GM12878 (cell line): Measurements from ENCODE around the gene TRAM1L1. TPM values are rescaled to one million over a fixed set of nuclear protein-coding genes. Genes with fewer than 3 reads are reported as not detected.

Experiments used
- ATAC-seq: fragments of 200-7000 bp; cut with Tn5 transposase; 3 replicates; pipeline ENCODE4 v1.9.1; 2020; ENCODE audit warnings: mild to moderate bottlenecking, moderate library complexity
- BruUV-seq: library from RNA; stranded (reverse); fragments of 400-500 nt; replicated peaks from 2 replicates; lab custom pipeline; 2021; lab: Mats Ljungman, UMichigan
- CTCF ChIA-PET: fragments of 300-600 bp; sonication (Branson Sonifier 250); formaldehyde crosslinking; extraction: SDS; loops from one replicate; lab custom pipeline; 2021; ENCODE audit warnings: inconsistent platforms; lab: Yijun Ruan, JAX
- POLR2A ChIA-PET: fragments of 350-600 bp; formaldehyde crosslinking; extraction: SDS; loops from one replicate; lab custom pipeline; 2021; ENCODE audit warnings: inconsistent platforms; lab: Charles Lee
- RAD21 ChIA-PET: fragments of 300-600 bp; sonication (Branson Sonifier 250); formaldehyde crosslinking; loops from one replicate; lab custom pipeline; 2023; ENCODE audit warnings: antibody characterized with exemption; ENCODE audit not compliant: unreplicated experiment; lab: Charles Lee
- SMC1A ChIA-PET: fragments of 300-600 bp; sonication (Branson Sonifier 250); formaldehyde crosslinking; loops from one replicate; lab custom pipeline; 2023; ENCODE audit not compliant: unreplicated experiment, uncharacterized antibody; lab: Charles Lee
- DNase-seq: peaks from one replicate; pipeline ENCODE4 v3.0.0-alpha.2; 2011; ENCODE audit warnings: low read depth, low spot score
- FAIRE-seq: peaks from 3 replicates; lab custom pipeline; 2011; peaks lifted over from hg19 to GRCh38; lab: Jason Lieb, UNC
- H2AFZ ChIP-seq: 2 replicates; pipeline ENCODE4 v1.6.0; 2011; ENCODE audit warnings: low read depth, low read length, control low read depth; ENCODE audit not compliant: control insufficient read depth
- H3K27ac ChIP-seq: 2 replicates; pipeline ENCODE4 v1.5.1; 2011; ENCODE audit warnings: control low read depth; ENCODE audit not compliant: control insufficient read depth, insufficient read depth
- H3K27me3 ChIP-seq, 2 experiments: replicated peaks in 1 of 2; 2 replicates each; pipeline versions ENCODE4 v1.6.0 to v1.6.1; 2011; ENCODE audit warnings: low read length in 1 of 2; ENCODE audit not compliant: control insufficient read depth in 2 of 2, insufficient read depth in 2 of 2
- H3K36me3 ChIP-seq, 2 experiments: 2 replicates each; pipeline ENCODE4 v1.5.1; 2011; ENCODE audit warnings: low read length in 1 of 2; ENCODE audit not compliant: control insufficient read depth in 2 of 2, insufficient read depth in 2 of 2
- H3K4me1 ChIP-seq: 2 replicates; pipeline ENCODE4 v1.6.1; 2011; ENCODE audit warnings: mild to moderate bottlenecking, low read length, moderate library complexity, mixed read lengths; ENCODE audit not compliant: control insufficient read depth, insufficient read depth
- H3K4me2 ChIP-seq: 2 replicates; pipeline ENCODE4 v1.6.0; 2011; ENCODE audit warnings: control low read depth; ENCODE audit not compliant: control insufficient read depth, insufficient read depth
- H3K4me3 ChIP-seq: fragments of 200-600 bp; sonication (generic); 2 replicates; pipeline ENCODE4 v1.5.1; 2016
- H3K79me2 ChIP-seq: 2 replicates; pipeline ENCODE4 v1.6.0; 2011; ENCODE audit warnings: low read length; ENCODE audit not compliant: control insufficient read depth, insufficient read depth
- H3K9ac ChIP-seq: 2 replicates; pipeline ENCODE4 v1.8.0; 2011; ENCODE audit warnings: low read length, control low read depth, mixed read lengths; ENCODE audit not compliant: control insufficient read depth, insufficient read depth
- H3K9me3 ChIP-seq: replicated peaks from 3 replicates; pipeline ENCODE4 v1.5.1; 2011; ENCODE audit warnings: mild to moderate bottlenecking, low read length; ENCODE audit not compliant: control insufficient read depth, insufficient read depth
- H4K20me1 ChIP-seq: 2 replicates; pipeline ENCODE4 v1.6.0; 2011; ENCODE audit not compliant: control insufficient read depth, insufficient read depth
- BRCA1 ChIP-seq: IDR thresholded peaks from 2 replicates; pipeline ENCODE4 v1.6.1; 2011; ENCODE audit warnings: low read depth, low read length, improper control_type of control experiment
- CHD2 ChIP-seq: IDR thresholded peaks from 2 replicates; pipeline ENCODE4 v1.6.1; 2011; ENCODE audit warnings: low read depth, low read length, improper control_type of control experiment, borderline replicate concordance
- CUX1 ChIP-seq: IDR thresholded peaks from 2 replicates; pipeline ENCODE4 v1.6.1; 2012; ENCODE audit warnings: improper control_type of control experiment, low read depth, low read length; ENCODE audit not compliant: insufficient replicate concordance
- IRF5 ChIP-seq: fragments of 450-650 bp; IDR thresholded peaks from 2 replicates; pipeline ENCODE4 v1.6.1; 2017; ENCODE audit warnings: borderline replicate concordance
- LARP7 ChIP-seq: fragments of 450-650 bp; IDR thresholded peaks from 2 replicates; pipeline ENCODE4 v1.6.1; 2017; ENCODE audit warnings: mild to moderate bottlenecking
- MXI1 ChIP-seq: fragments of 150-350 bp; IDR thresholded peaks from 2 replicates; pipeline ENCODE4 v1.6.1; 2011; ENCODE audit warnings: low read depth, mild to moderate bottlenecking, inconsistent platforms, low read length, improper control_type of control experiment
- MYB ChIP-seq: fragments of 150-350 bp; IDR thresholded peaks from 2 replicates; pipeline ENCODE4 v1.6.1; 2014; ENCODE audit warnings: mild to moderate bottlenecking, low read depth, low read length, borderline replicate concordance
- NKRF ChIP-seq: fragments of 450-650 bp; conservative IDR thresholded peaks from 2 replicates; pipeline ENCODE4 v1.6.1; 2017; ENCODE audit warnings: mild to moderate bottlenecking, moderate library complexity
- NR2F1 ChIP-seq: fragments of 450-650 bp; conservative IDR thresholded peaks from 2 replicates; pipeline ENCODE4 v1.6.1; 2017; ENCODE audit warnings: mild to moderate bottlenecking
- RELA ChIP-seq: fragments of 450-650 bp; IDR thresholded peaks from 2 replicates; pipeline ENCODE4 v1.8.0; 2014; ENCODE audit warnings: borderline replicate concordance; ENCODE audit not compliant: partially characterized antibody
- WGBS: methylation state at CpG from one replicate; pipeline ENCODE4 v1.1.6; 2016; ENCODE audit warnings: low lambda C conversion rate; ENCODE audit not compliant: insufficient replicate concordance, insufficient coverage; ENCODE audit errors: missing lambda C conversion rate; 5-methylcytosine and 5-hydroxymethylcytosine counted together
- in situ Hi-C: fragments of 300-500 bp; cut with MboI; formaldehyde crosslinking; loops from 9 replicates; pipeline ENCODE4 v1.14.3; 2018; ENCODE audit warnings: mixed read lengths
- intact Hi-C: fragments of 100-400 bp; cut with micrococcal nuclease; formaldehyde crosslinking; loops from one replicate; pipeline ENCODE4 v1.14.2; 2022; ENCODE audit not compliant: unreplicated experiment
- polyA plus RNA-seq, 11 experiments: library from polyadenylated mRNA; depleted of rRNA in 4 of 11; unstranded in 6 of 11; stranded (reverse) in 5 of 11; fragments of >200 nt; fragmentation: Nextera tagmentation in 4 of 11; fragmentation: Illumina TruSeq in 1 of 11; extraction: Ambion mirVana in 4 of 11; extraction: Trizol in 1 of 11; gene quantifications; 1 replicate in 1 of 11; 2 replicates in 10 of 11; pipeline versions ENCODE4 v1.2.1 to v1.2.3, GENCODE V29; 2011 to 2016; ENCODE audit warnings: inconsistent platforms in 2 of 11, missing spikeins in 2 of 11, low read depth in 1 of 11
- total RNA-seq, 4 experiments: library from RNA; depleted of rRNA in 3 of 4; stranded (reverse); fragments of >200 nt in 3 of 4; fragmentation: Illumina TruSeq in 1 of 4; extraction: Trizol in 1 of 4; gene quantifications; 2 replicates each; pipeline versions ENCODE4 v1.2.1 to v1.2.3, GENCODE V29; 2013 to 2021

TRAM1L1 gene
- total and polyA plus RNA-seq, 10 of the 15 experiments (the other 5 are each of a cell fraction or from before 2014, with no cell fraction given), result not detected

- 25% methylated on average over 2 of the region's 2 CpGs for WGBS
- H3K27ac ChIP-seq, result no peak overlapping the region
- no peaks in the 10 kb centered on the region for H3K9me3 ChIP-seq
- BruUV-seq, result no TSS peak
- DNase-seq (no peak), ATAC-seq (no peak), FAIRE-seq (no peak)
- ChIA-PET SMC1A (no interaction called here), POLR2A (no interaction called here), RAD21 (no interaction called here), CTCF (no interaction called here)
- intact Hi-C loops, result no loop called here
- no peak overlapping the region for H3K4me3 ChIP-seq
- in situ Hi-C loops, result no loop called here
- TF ChIP-seq LARP7, result no peak
- TF ChIP-seq BRCA1, result no peak
- TF ChIP-seq IRF5, result no peak
- TF ChIP-seq RELA, result no peak
- TF ChIP-seq NR2F1, result no peak
- no peak for TF ChIP-seq MXI1
- no peak for TF ChIP-seq MYB
- TF ChIP-seq CUX1, result no peak
- TF ChIP-seq CHD2, result no peak
- no peak for TF ChIP-seq NKRF
- H3K79me2 ChIP-seq, result no peaks in the 10 kb centered on the region
- no peak overlapping the region for H3K4me2 ChIP-seq
- no peak overlapping the region for H2AFZ ChIP-seq
- H3K4me1 ChIP-seq, result no peaks in the 10 kb centered on the region
- H3K9ac ChIP-seq, result no peak overlapping the region
- H3K36me3 ChIP-seq, result no peaks in the 10 kb centered on the region
- H3K27me3 ChIP-seq, result no peaks in the 10 kb centered on the region
- H4K20me1 ChIP-seq, result no peaks in the 10 kb centered on the region
Measured at GRCh38 chr4:117077760-117078159, 7.6 kb downstream of the TRAM1L1 start.
